ENCODE measurements around the gene DGKE. TPM values are rescaled to one million over a fixed set of nuclear protein-coding genes. Genes with fewer than 3 reads are reported as not detected.

The DGKE gene
- total and polyA plus RNA-seq, 2 of the 13 experiments (the other 11 are each of a cell fraction or from before 2014, with no cell fraction given) = 3.2 to 5.3 TPM

DNA sequence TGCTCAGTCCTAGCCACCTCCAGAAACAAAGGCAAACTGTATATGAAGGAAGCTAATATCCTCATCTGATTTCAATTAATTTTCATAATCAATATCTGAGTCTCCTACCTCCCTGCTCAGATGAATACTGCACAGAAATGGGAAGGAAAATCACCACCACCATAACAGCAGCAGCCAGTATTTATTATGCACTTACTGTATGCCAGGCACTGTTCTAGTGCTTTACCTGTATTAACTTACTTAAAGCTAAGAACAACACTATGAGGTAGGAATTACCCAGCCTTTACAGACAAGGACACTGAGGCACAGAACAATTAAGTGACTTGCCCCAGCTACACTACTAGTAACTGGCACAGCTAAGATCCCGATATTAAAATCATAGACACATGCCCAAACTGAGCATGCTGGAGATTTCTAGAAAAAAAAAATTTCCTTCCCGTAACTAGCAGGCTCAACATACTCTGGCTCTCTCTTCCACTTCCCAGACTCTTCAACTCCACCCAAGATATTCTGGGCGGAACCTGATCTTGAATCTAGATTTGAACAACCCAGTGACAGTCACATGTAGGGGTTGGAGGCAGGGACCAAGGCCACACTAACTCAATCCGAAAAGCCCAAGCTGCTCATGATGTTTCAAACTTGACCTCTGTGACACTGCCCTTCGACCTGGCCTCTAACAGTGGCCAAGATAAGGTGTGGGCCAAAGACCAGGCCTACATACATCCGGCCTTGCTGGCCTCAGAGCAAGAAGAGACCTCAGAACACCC is 76.0 kb downstream of the DGKE start (continued):
- TF ChIP-seq, protein P1, sequence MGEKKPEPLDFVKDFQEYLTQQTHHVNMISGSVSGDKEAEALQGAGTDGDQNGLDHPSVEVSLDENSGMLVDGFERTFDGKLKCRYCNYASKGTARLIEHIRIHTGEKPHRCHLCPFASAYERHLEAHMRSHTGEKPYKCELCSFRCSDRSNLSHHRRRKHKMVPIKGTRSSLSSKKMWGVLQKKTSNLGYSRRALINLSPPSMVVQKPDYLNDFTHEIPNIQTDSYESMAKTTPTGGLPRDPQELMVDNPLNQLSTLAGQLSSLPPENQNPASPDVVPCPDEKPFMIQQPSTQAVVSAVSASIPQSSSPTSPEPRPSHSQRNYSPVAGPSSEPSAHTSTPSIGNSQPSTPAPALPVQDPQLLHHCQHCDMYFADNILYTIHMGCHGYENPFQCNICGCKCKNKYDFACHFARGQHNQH (CRISPR knock-in tag; IDR thresholded peaks at IDR 0.05) = no peak
- TF ChIP-seq, protein P2, sequence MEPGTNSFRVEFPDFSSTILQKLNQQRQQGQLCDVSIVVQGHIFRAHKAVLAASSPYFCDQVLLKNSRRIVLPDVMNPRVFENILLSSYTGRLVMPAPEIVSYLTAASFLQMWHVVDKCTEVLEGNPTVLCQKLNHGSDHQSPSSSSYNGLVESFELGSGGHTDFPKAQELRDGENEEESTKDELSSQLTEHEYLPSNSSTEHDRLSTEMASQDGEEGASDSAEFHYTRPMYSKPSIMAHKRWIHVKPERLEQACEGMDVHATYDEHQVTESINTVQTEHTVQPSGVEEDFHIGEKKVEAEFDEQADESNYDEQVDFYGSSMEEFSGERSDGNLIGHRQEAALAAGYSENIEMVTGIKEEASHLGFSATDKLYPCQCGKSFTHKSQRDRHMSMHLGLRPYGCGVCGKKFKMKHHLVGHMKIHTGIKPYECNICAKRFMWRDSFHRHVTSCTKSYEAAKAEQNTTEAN (CRISPR knock-in tag; conservative IDR thresholded peaks at IDR 0.05) = no peak
- TF ChIP-seq SMAD3 (CRISPR knock-in tag; IDR thresholded peaks at IDR 0.05) = no peak; the same call in 1 of the 2 replicates
- no peak for TF ChIP-seq ZNF740 (CRISPR knock-in tag; IDR thresholded peaks at IDR 0.05)
- no peak for TF ChIP-seq GMEB2 (CRISPR knock-in tag; IDR thresholded peaks at IDR 0.05; ENCODE audit: low read depth)
- 0 out of 2 replicates have a peak, but pooled peaks have one; percentile 29 for TF ChIP-seq MEIS2 (CRISPR knock-in tag; IDR thresholded peaks at IDR 0.05)
- TF ChIP-seq SOX5 (CRISPR knock-in tag; IDR thresholded peaks at IDR 0.05; ENCODE audit: borderline replicate concordance) = peak; percentile 52
- TF ChIP-seq BATF2 (CRISPR knock-in tag; IDR thresholded peaks at IDR 0.05) = no peak
- no peak for TF ChIP-seq MLLT10 (CRISPR knock-in tag; IDR thresholded peaks at IDR 0.05)
- no peak for TF ChIP-seq ELK4 (CRISPR knock-in tag; IDR thresholded peaks at IDR 0.05; ENCODE audit: borderline replicate concordance)
- TF ChIP-seq, protein P3, sequence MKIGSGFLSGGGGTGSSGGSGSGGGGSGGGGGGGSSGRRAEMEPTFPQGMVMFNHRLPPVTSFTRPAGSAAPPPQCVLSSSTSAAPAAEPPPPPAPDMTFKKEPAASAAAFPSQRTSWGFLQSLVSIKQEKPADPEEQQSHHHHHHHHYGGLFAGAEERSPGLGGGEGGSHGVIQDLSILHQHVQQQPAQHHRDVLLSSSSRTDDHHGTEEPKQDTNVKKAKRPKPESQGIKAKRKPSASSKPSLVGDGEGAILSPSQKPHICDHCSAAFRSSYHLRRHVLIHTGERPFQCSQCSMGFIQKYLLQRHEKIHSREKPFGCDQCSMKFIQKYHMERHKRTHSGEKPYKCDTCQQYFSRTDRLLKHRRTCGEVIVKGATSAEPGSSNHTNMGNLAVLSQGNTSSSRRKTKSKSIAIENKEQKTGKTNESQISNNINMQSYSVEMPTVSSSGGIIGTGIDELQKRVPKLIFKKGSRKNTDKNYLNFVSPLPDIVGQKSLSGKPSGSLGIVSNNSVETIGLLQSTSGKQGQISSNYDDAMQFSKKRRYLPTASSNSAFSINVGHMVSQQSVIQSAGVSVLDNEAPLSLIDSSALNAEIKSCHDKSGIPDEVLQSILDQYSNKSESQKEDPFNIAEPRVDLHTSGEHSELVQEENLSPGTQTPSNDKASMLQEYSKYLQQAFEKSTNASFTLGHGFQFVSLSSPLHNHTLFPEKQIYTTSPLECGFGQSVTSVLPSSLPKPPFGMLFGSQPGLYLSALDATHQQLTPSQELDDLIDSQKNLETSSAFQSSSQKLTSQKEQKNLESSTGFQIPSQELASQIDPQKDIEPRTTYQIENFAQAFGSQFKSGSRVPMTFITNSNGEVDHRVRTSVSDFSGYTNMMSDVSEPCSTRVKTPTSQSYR (CRISPR knock-in tag; IDR thresholded peaks at IDR 0.05; ENCODE audit: borderline replicate concordance) = no peak
- no peak for TF ChIP-seq ZNF282 (IDR thresholded peaks at IDR 0.05; ENCODE audit: partially characterized antibody)
- no peak for TF ChIP-seq DPF2 (CRISPR knock-in tag; IDR thresholded peaks at IDR 0.05; ENCODE audit: borderline replicate concordance, low read depth)
- TF ChIP-seq ZBTB7A (CRISPR knock-in tag; IDR thresholded peaks at IDR 0.05) = no peak
- 0 out of 2 replicates have a peak, but pooled peaks have one; percentile 32 for TF ChIP-seq FOSL2 (CRISPR knock-in tag; IDR thresholded peaks at IDR 0.05)
- TF ChIP-seq ZHX1 (CRISPR knock-in tag; IDR thresholded peaks at IDR 0.05; ENCODE audit: low read depth) = no peak

All from HepG2 (cell line).